Hepatocyte (in vitro differentiated cells): ENCODE measurements around the gene OR6M1. TPM values are rescaled to one million over a fixed set of nuclear protein-coding genes. Genes with fewer than 3 reads are reported as not detected.

Experiments
- DNase-seq: peaks from one replicate; pipeline ENCODE4 v3.0.0-alpha.2; 2016; ENCODE audit warnings: low spot score
- H2AFZ ChIP-seq: fragments of 200-600 bp; sonication (generic); 2 replicates; pipeline ENCODE4 v1.6.0; 2016; ENCODE audit warnings: antibody characterized with exemption, mild to moderate bottlenecking
- H3K27ac ChIP-seq: fragments of 200-600 bp; sonication (generic); 2 replicates; pipeline ENCODE4 v1.5.1; 2016; ENCODE audit warnings: mild to moderate bottlenecking
- H3K27me3 ChIP-seq: fragments of 200-600 bp; sonication (generic); 2 replicates; pipeline ENCODE4 v1.6.1; 2016
- H3K36me3 ChIP-seq: fragments of 200-600 bp; sonication (generic); replicated peaks from 2 replicates; pipeline ENCODE4 v1.5.1; 2016; ENCODE audit warnings: low read depth; ENCODE audit not compliant: insufficient read depth
- H3K4me1 ChIP-seq: fragments of 200-600 bp; sonication (generic); 2 replicates; pipeline ENCODE4 v1.5.1; 2016; ENCODE audit warnings: mild to moderate bottlenecking, moderate library complexity; ENCODE audit not compliant: insufficient read depth
- H3K4me2 ChIP-seq: fragments of 200-600 bp; sonication (generic); 2 replicates; pipeline ENCODE4 v1.6.0; 2016
- H3K4me3 ChIP-seq: fragments of 200-600 bp; sonication (generic); 2 replicates; pipeline ENCODE4 v1.5.1; 2016; ENCODE audit warnings: mild to moderate bottlenecking
- H3K79me2 ChIP-seq: fragments of 200-600 bp; sonication (generic); 2 replicates; pipeline ENCODE4 v1.6.0; 2017; ENCODE audit warnings: mild to moderate bottlenecking
- H3K9me2 ChIP-seq: fragments of 200-600 bp; sonication (generic); replicated peaks from 2 replicates; pipeline ENCODE4 v1.6.0; 2017; ENCODE audit warnings: mild to moderate bottlenecking; ENCODE audit not compliant: insufficient read depth
- H3K9me3 ChIP-seq: fragments of 200-600 bp; sonication (generic); 2 replicates; pipeline ENCODE4 v1.5.1; 2016; ENCODE audit warnings: low read depth, mild to moderate bottlenecking
- H4K20me1 ChIP-seq: fragments of 200-600 bp; sonication (generic); 2 replicates; pipeline ENCODE4 v1.6.0; 2016; ENCODE audit warnings: mild to moderate bottlenecking; ENCODE audit not compliant: insufficient read depth, poor library complexity, severe bottlenecking
- EZH2 ChIP-seq: fragments of 200-600 bp; sonication (generic); IDR thresholded peaks from 2 replicates; pipeline ENCODE4 v1.6.1; 2016; ENCODE audit warnings: antibody characterized with exemption, mild to moderate bottlenecking, borderline replicate concordance
- EZH2phosphoT487 ChIP-seq: fragments of 200-600 bp; sonication (generic); IDR thresholded peaks from one replicate; pipeline ENCODE4 v1.6.1; 2018; ENCODE audit warnings: antibody characterized with exemption, mild to moderate bottlenecking, low read depth, moderate library complexity; ENCODE audit not compliant: unreplicated experiment, severe bottlenecking
- WGBS: methylation state at CpG from one replicate; pipeline ENCODE4 v1.1.6; 2016; ENCODE audit warnings: low lambda C conversion rate; ENCODE audit errors: missing lambda C conversion rate; 5-methylcytosine and 5-hydroxymethylcytosine counted together
- polyA plus RNA-seq: library from polyadenylated mRNA; unstranded; fragments of >200 nt; fragmentation: Nextera tagmentation; extraction: Ambion mirVana; gene quantifications from 2 replicates; pipeline ENCODE4 v1.2.1, GENCODE V29; 2016
- total RNA-seq: library from RNA; depleted of rRNA; stranded (reverse); fragments of >200 nt; gene quantifications from 2 replicates; pipeline ENCODE4 v1.2.3, GENCODE V29; 2014
- TF ChIP-seq, protein P1 (sequence below): fragments of 200-600 bp; sonication (generic); IDR thresholded peaks from 2 replicates; pipeline ENCODE4 v1.5.1; 2016; ENCODE audit warnings: antibody characterized with exemption, mild to moderate bottlenecking; ENCODE audit not compliant: poor library complexity

OR6M1 gene
- total RNA-seq = not detected in 2 replicates
- not detected in 2 replicates for polyA plus RNA-seq

DNA sequence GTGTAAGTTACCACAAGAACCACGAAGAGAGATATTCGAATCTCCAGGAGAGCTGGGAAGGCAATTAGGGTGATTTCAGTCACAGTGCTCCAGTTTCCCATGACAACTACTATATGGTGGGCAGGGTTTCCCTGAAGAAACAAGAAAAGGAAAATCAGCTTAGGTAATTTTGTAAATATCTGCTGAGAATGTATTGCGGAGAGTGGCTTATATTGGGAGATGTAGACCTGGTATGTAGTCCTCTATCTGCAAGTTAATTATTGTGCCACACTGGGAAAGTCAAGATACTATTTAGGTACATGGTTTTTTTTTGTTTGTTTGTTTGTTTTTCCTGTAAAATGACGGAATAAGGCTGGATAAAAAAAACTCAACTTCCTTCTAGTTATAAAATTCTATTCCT is at the start of gene OR6M1:
Gene OR6M1, minus strand, starts transcription at position 101 of the 400 bp plus-strand sequence. Its CDS starts 0 bp downstream, at position 101.
- H3K4me2 ChIP-seq = no peak within 1 kb of the TSS
- H3K4me3 ChIP-seq = no peak within 1 kb of the TSS
- no peaks in the 10 kb centered on the region for H3K79me2 ChIP-seq
- H3K27me3 ChIP-seq = no peaks in the 10 kb centered on the region
- no peaks in the 10 kb centered on the region for H4K20me1 ChIP-seq
- no peak for TF ChIP-seq EZH2phosphoT487
- TF ChIP-seq, protein P1, sequence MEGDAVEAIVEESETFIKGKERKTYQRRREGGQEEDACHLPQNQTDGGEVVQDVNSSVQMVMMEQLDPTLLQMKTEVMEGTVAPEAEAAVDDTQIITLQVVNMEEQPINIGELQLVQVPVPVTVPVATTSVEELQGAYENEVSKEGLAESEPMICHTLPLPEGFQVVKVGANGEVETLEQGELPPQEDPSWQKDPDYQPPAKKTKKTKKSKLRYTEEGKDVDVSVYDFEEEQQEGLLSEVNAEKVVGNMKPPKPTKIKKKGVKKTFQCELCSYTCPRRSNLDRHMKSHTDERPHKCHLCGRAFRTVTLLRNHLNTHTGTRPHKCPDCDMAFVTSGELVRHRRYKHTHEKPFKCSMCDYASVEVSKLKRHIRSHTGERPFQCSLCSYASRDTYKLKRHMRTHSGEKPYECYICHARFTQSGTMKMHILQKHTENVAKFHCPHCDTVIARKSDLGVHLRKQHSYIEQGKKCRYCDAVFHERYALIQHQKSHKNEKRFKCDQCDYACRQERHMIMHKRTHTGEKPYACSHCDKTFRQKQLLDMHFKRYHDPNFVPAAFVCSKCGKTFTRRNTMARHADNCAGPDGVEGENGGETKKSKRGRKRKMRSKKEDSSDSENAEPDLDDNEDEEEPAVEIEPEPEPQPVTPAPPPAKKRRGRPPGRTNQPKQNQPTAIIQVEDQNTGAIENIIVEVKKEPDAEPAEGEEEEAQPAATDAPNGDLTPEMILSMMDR = no peak
- TF ChIP-seq EZH2 = no peak
- no peak within 1 kb of the TSS for H2AFZ ChIP-seq
- no peaks in the 10 kb centered on the region for H3K9me3 ChIP-seq
- WGBS = 93% methylated on average over 4 of the region's 4 CpGs
- DNase-seq = no peak
- no peaks in the 10 kb centered on the region for H3K4me1 ChIP-seq
- no peaks in the 10 kb centered on the region for H3K36me3 ChIP-seq
- H3K27ac ChIP-seq = no peak within 1 kb of the TSS
- no peaks in the 10 kb centered on the region for H3K9me2 ChIP-seq

GRCh38 chr11:123853038-123853437 is 46.9 kb upstream of the OR6M1 start:
- no peaks in the 10 kb centered on the region for H3K9me3 ChIP-seq
- H3K27ac ChIP-seq = no peak overlapping the region
- H3K4me1 ChIP-seq = no peaks in the 10 kb centered on the region
- no peak for TF ChIP-seq EZH2
- TF ChIP-seq, protein P1 = no peak
- no peak for TF ChIP-seq EZH2phosphoT487
- H4K20me1 ChIP-seq = no peaks in the 10 kb centered on the region
- 98% methylated on average over 2 of the region's 2 CpGs for WGBS
- no peaks in the 10 kb centered on the region for H3K9me2 ChIP-seq
- H3K4me2 ChIP-seq = no peak overlapping the region
- no peak overlapping the region for H2AFZ ChIP-seq
- H3K27me3 ChIP-seq = no peaks in the 10 kb centered on the region
- no peak for DNase-seq
- no peaks in the 10 kb centered on the region for H3K36me3 ChIP-seq
- H3K4me3 ChIP-seq = no peak overlapping the region
- no peaks in the 10 kb centered on the region for H3K79me2 ChIP-seq

DNA sequence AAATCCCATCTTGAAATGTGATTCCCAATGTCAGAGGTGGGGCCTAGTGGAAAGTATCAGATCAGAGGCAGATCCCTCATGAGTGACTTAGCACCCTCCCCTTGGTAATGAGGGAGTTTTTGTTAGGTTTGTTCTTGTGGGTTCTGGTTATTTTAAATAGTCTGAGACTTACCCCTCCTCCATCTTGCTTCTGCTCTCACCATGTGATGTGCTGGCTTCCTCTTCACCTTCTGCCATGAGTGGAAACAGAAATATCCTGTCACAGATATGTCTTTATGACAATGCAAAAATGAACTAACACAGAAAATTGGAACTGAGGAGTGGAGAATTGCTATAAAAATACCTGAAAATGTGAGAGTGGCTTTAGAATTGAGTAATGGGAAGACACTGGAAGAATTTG is 46.2 kb upstream of the OR6M1 start:
- no peaks in the 10 kb centered on the region for H3K36me3 ChIP-seq
- H3K4me2 ChIP-seq = no peak overlapping the region
- H3K9me3 ChIP-seq = no peaks in the 10 kb centered on the region
- DNase-seq = no peak
- H2AFZ ChIP-seq = no peak overlapping the region
- no peaks in the 10 kb centered on the region for H3K79me2 ChIP-seq
- no peaks in the 10 kb centered on the region for H3K4me1 ChIP-seq
- H4K20me1 ChIP-seq = no peaks in the 10 kb centered on the region
- TF ChIP-seq, protein P1 = no peak
- no peak for TF ChIP-seq EZH2
- TF ChIP-seq EZH2phosphoT487 = no peak
- no peak overlapping the region for H3K4me3 ChIP-seq
- H3K9me2 ChIP-seq = no peaks in the 10 kb centered on the region
- no peak overlapping the region for H3K27ac ChIP-seq
- no peaks in the 10 kb centered on the region for H3K27me3 ChIP-seq

- TF ChIP-seq EZH2 = no peak
- TF ChIP-seq EZH2phosphoT487 = no peak
- TF ChIP-seq, protein P1 = no peak
- H3K9me3 ChIP-seq = no peaks in the 10 kb centered on the region
Observed at GRCh38 chr11:123851110-123851509, 45.0 kb upstream of the OR6M1 start.

More at GRCh38 chr11:123851110-123851509, 45.0 kb upstream of the OR6M1 start:
- no peak for DNase-seq
- no peak overlapping the region for H2AFZ ChIP-seq
- no peaks in the 10 kb centered on the region for H3K27me3 ChIP-seq
- H3K27ac ChIP-seq = no peak overlapping the region
- H3K9me2 ChIP-seq = no peaks in the 10 kb centered on the region
- H3K4me2 ChIP-seq = no peak overlapping the region
- WGBS = 95% methylated on average over 4 of the region's 4 CpGs
- H3K36me3 ChIP-seq = no peaks in the 10 kb centered on the region
- H4K20me1 ChIP-seq = no peaks in the 10 kb centered on the region
- H3K4me3 ChIP-seq = no peak overlapping the region
- no peaks in the 10 kb centered on the region for H3K79me2 ChIP-seq
- no peaks in the 10 kb centered on the region for H3K4me1 ChIP-seq
